Measurements from ENCODE around the gene MCTP2. TPM values are rescaled to one million over a fixed set of nuclear protein-coding genes. Genes with fewer than 3 reads are reported as not detected.

The MCTP2 gene
- total RNA-seq, 1 experiment from 2014 or later, result 0.15 TPM

GRCh38 chr15:94432279-94432678, 200.9 kb downstream of the MCTP2 start:
- H3K27me3 ChIP-seq (ENCODE audit: control insufficient read depth, insufficient read depth, low read length), result no peaks in the 10 kb centered on the region
- no peaks in the 10 kb centered on the region for H3K36me3 ChIP-seq (ENCODE audit: control insufficient read depth, insufficient read depth, low read length)
- no peaks in the 10 kb centered on the region; the same call in 1 of the 2 replicates for H3K9me3 ChIP-seq (ENCODE audit: control insufficient read depth, insufficient read depth, low read depth, low read length)
- in situ Hi-C loops (cut with HindIII; ENCODE audit: low pct_unique_long_range_greater_than_20kb, low sequenced_read_pairs), result no loop called here
- CTCF ChIA-PET, result no interaction called here
- ATAC-seq (no peak), DNase-seq (ENCODE audit: low read depth, low spot score) (no peak)
- TF ChIP-seq POLR2AphosphoS5 (IDR thresholded peaks at IDR 0.05; ENCODE audit: low read depth, low read length) (no peak), CTCF (IDR thresholded peaks at IDR 0.05) (no peak), REST (IDR thresholded peaks at IDR 0.05; ENCODE audit: insufficient read depth in 1 of 2, low read depth in 2 of 2, low read length in 1 of 2) (no peak), SIN3A (IDR thresholded peaks at IDR 0.05; ENCODE audit: borderline replicate concordance, insufficient read depth, low read depth, low read length) (no peak), TCF7L2 (IDR thresholded peaks at IDR 0.05; ENCODE audit: low read depth, low read length) (no peak)
- intact Hi-C loops (cut with micrococcal nuclease; ENCODE audit: unreplicated experiment), result no loop called here
- no peak overlapping the region for H3K4me3 ChIP-seq (ENCODE audit: low read depth in 2 of 2, low read length in 2 of 2)
- POLR2A ChIA-PET, result no interaction called here
- H3K27ac ChIP-seq (ENCODE audit: low read length), result no peak overlapping the region
- BruUV-seq (replicated peaks), result no TSS peak
- H3K4me1 ChIP-seq (ENCODE audit: control insufficient read depth, insufficient read depth, low read length), result no peaks in the 10 kb centered on the region

GRCh38 chr15:94439158-94439557, 207.8 kb downstream of the MCTP2 start:
- ATAC-seq, result no peak

More at GRCh38 chr15:94439158-94439557, 207.8 kb downstream of the MCTP2 start:
- in situ Hi-C loops (cut with HindIII; ENCODE audit: low pct_unique_long_range_greater_than_20kb, low sequenced_read_pairs) (no loop called here), intact Hi-C loops (cut with micrococcal nuclease; ENCODE audit: unreplicated experiment) (no loop called here)
- CTCF ChIA-PET, result no interaction called here
- TF ChIP-seq CTCF (IDR thresholded peaks at IDR 0.05) (no peak), SIN3A (IDR thresholded peaks at IDR 0.05; ENCODE audit: borderline replicate concordance, insufficient read depth, low read depth, low read length) (no peak), POLR2AphosphoS5 (IDR thresholded peaks at IDR 0.05; ENCODE audit: low read depth, low read length) (no peak), REST (IDR thresholded peaks at IDR 0.05; ENCODE audit: insufficient read depth in 1 of 2, low read depth in 2 of 2, low read length in 1 of 2) (no peak), TCF7L2 (IDR thresholded peaks at IDR 0.05; ENCODE audit: low read depth, low read length) (no peak)
- POLR2A ChIA-PET, result no interaction called here
- BruUV-seq (replicated peaks), result no TSS peak
- H3K9me3 ChIP-seq (ENCODE audit: control insufficient read depth, insufficient read depth, low read depth, low read length), result no peaks in the 10 kb centered on the region; the same call in 1 of the 2 replicates
- H3K27me3 ChIP-seq (ENCODE audit: control insufficient read depth, insufficient read depth, low read length), result no peaks in the 10 kb centered on the region
- no peak for DNase-seq (ENCODE audit: low read depth, low spot score)
- H3K36me3 ChIP-seq (ENCODE audit: control insufficient read depth, insufficient read depth, low read length), result no peaks in the 10 kb centered on the region
- H3K27ac ChIP-seq (ENCODE audit: low read length), result no peak overlapping the region
- no peaks in the 10 kb centered on the region for H3K4me1 ChIP-seq (ENCODE audit: control insufficient read depth, insufficient read depth, low read length)
- H3K4me3 ChIP-seq (ENCODE audit: low read depth in 2 of 2, low read length in 2 of 2), result no peak overlapping the region

Data from Panc1 (cell line).